AG09319 (cell line): ENCODE data around the gene ENHO.

Source experiments
- DNase-seq: peaks from one replicate; pipeline ENCODE4 v3.0.0-alpha.2; 2010; ENCODE audit warnings: low read depth; ENCODE audit errors: extremely low read depth
- CTCF ChIP-seq: IDR thresholded peaks from 2 replicates; pipeline ENCODE4 v1.5.1; 2011; ENCODE audit warnings: low read depth, mild to moderate bottlenecking, inconsistent platforms, low read length, moderate library complexity

Gene ENHO

GRCh38 chr9:34555500-34555899 is 32.7 kb upstream of the ENHO start:
- TF ChIP-seq CTCF, result no peak
- no peak for DNase-seq

- DNase-seq, result no peak
- TF ChIP-seq CTCF, result no peak
Observed at GRCh38 chr9:34555002-34555348, 32.2 kb upstream of the ENHO start.

GRCh38 chr9:34554211-34555001 is 31.6 kb upstream of the ENHO start:
- DNase-seq, result no peak

GRCh38 chr9:34553511-34554021 is 30.8 kb upstream of the ENHO start:
- TF ChIP-seq CTCF, result no peak
- no peak for DNase-seq

More at GRCh38 chr9:34554211-34555001, 31.6 kb upstream of the ENHO start:
- no peak for TF ChIP-seq CTCF

- no peak for TF ChIP-seq CTCF
- no peak for DNase-seq
Observed at GRCh38 chr9:34552986-34553385, 30.2 kb upstream of the ENHO start.

GRCh38 chr9:34552606-34552981 is 29.8 kb upstream of the ENHO start:
- no peak for TF ChIP-seq CTCF
- no peak for DNase-seq

GRCh38 chr9:34551751-34552605 is 29.2 kb upstream of the ENHO start:
- no peak for DNase-seq
- TF ChIP-seq CTCF, result no peak
